ENCODE data around the gene ZSCAN21.

GRCh38 chr7:100099452-100099851 lies 49.9 kb downstream of the ZSCAN21 start:
- no peak for TF ChIP-seq PPARA (CRISPR knock-in tag; IDR thresholded peaks at IDR 0.05; ENCODE audit: borderline replicate concordance)
- no peak for TF ChIP-seq ARNTL (CRISPR knock-in tag; IDR thresholded peaks at IDR 0.05; ENCODE audit: borderline replicate concordance, low read depth)
- TF ChIP-seq ZFP3 (CRISPR knock-in tag; IDR thresholded peaks at IDR 0.05) = no peak
- TF ChIP-seq CSRNP3 (CRISPR knock-in tag; IDR thresholded peaks at IDR 0.05) = no peak
- no peak for TF ChIP-seq SNAI2 (CRISPR knock-in tag; IDR thresholded peaks at IDR 0.05)
- no peak for TF ChIP-seq POU6F1 (CRISPR knock-in tag; IDR thresholded peaks at IDR 0.05; ENCODE audit: borderline replicate concordance, low read depth)
- TF ChIP-seq CREB5 (CRISPR knock-in tag; IDR thresholded peaks at IDR 0.05; ENCODE audit: low read depth) = no peak
